LNCaP clone FGC (cell line): ENCODE measurements around the gene FRMD4A.

Experiments used
- DNase-seq: peaks from one replicate; pipeline ENCODE4 v3.0.0-alpha.2; 2011; ENCODE audit warnings: low read depth
- H3K4me3 ChIP-seq: 2 replicates; pipeline ENCODE4 v1.5.1; 2011; ENCODE audit warnings: mild to moderate bottlenecking, low read depth, low read length, control low read depth
- TF ChIP-seq, protein P1 (sequence below): IDR thresholded peaks from 2 replicates; pipeline ENCODE4 v1.5.1; 2012; ENCODE audit warnings: mild to moderate bottlenecking; ENCODE audit not compliant: control insufficient read depth, insufficient read depth; ENCODE audit errors: extremely low read depth

Gene FRMD4A

DNA sequence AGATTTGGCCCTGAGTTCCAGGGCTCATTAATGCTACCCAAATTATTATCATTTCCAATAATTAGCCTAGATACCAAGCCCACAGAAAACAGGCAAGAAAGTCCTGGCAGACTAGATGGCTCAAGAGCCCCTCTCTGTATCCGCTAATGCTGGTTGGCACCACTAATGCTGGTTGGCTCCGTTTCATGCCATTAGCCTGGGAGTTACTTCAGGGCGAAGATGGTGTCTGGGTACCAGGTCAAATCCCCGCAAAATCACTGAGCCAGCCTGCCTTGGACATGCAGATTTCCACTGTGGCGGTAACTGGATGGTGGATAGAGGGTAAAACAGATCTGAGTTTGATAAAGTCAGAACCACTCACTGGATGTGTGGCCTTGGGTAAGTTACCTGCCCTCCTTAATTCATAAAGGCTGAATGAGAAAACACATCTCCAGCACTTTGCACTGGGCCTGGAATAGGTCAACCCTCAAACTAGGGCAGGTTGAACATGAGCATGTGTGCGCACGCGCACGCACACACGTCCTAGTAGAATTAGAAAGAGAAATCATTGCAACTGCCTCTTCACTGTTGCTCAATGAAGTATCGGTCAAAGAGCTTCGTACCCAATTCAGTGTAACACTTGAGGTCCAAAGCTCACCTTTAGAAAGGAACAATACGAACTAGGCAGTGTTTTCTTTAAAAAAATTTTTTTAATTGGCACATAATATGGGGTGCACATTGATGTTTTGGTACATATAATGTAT is 652.5 kb downstream of the FRMD4A start:
- TF ChIP-seq, protein P1, sequence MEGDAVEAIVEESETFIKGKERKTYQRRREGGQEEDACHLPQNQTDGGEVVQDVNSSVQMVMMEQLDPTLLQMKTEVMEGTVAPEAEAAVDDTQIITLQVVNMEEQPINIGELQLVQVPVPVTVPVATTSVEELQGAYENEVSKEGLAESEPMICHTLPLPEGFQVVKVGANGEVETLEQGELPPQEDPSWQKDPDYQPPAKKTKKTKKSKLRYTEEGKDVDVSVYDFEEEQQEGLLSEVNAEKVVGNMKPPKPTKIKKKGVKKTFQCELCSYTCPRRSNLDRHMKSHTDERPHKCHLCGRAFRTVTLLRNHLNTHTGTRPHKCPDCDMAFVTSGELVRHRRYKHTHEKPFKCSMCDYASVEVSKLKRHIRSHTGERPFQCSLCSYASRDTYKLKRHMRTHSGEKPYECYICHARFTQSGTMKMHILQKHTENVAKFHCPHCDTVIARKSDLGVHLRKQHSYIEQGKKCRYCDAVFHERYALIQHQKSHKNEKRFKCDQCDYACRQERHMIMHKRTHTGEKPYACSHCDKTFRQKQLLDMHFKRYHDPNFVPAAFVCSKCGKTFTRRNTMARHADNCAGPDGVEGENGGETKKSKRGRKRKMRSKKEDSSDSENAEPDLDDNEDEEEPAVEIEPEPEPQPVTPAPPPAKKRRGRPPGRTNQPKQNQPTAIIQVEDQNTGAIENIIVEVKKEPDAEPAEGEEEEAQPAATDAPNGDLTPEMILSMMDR = no peak
- DNase-seq = no peak
- H3K4me3 ChIP-seq = no peak overlapping the region

DNA sequence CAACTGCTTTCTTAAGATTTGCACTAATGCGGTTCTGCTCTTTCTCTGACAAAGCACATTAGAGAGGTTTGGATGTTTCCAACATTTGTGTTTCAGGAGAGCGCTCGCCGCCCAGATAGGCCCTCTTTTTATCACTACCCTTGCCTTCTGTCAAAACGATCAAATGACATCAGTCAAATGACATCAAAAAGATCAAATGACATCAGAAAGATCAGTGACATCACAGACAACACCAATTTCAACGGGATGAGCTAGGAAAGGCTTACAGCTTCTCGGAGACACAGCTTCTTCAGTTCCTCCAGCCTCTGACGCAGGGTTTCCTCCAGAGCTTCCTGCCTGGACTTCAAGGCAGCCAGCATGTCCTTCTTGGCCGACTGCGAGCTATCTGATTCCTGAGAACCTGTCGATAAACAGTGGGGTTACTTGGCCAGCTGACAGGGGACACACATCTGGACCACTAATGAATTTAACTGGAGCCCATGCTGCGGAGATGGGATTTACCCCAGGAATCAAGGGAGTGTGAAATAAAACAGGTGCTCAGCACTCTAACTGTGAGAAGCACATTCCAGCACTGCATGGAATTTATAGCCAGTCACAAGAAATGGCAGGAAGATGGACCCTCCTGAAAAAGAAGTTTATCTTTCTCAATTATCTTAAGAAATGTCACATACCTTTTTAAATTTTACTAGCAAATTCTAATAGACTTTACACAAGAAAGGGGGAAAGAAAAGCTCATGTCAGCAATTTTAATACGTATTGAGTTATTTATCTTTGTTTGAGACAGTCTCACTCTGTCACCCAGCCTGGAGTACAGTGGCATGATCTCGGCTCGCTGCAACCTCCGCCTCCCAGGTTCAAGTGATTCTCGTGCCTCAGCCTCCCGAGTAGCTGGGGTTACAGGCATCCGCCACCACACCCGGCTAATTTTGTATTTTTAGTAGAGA is 655.8 kb downstream of the FRMD4A start:
- TF ChIP-seq, protein P1 = no peak
- no peak for DNase-seq
- H3K4me3 ChIP-seq = no peak overlapping the region

DNA sequence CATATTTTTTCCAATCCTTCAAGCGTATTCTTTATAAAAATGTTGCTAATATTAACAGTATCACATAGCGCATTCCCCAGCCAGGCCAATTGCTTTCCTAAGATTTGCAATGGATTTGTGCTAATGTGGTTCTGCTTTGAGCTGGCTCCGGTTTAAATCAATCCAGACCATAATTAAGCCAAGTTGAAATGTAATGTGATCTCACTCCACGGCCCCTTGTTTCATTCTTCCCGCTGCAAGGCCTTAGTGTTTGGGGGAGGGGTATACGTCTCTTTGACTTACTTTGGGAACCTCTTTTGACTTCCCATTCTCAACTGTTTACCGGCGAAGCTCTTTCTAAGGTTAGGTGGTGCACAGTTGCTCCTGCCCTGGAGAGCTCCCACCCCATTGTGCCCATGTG is 657.6 kb downstream of the FRMD4A start:
- TF ChIP-seq, protein P1 = no peak
- no peak overlapping the region for H3K4me3 ChIP-seq
- no peak for DNase-seq

DNA sequence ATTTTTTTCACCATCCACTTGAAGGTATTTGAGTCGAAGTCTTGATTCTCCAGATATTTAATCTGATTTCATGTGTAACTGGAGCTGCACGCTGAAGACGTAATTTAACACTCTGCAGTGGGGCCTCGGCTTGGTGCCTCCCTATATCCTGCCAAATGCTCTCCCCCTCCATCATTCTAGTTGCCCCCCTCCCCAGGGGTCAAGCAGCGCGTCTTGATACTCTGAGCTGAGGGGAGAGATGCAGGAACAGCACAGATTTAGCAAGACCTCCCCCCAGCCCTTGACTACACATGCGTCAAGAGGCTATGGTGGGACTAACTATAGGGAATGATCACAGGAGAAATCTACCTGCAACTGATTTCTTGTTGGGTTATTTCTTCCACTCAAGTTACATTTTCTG is 658.2 kb downstream of the FRMD4A start:
- DNase-seq = no peak
- H3K4me3 ChIP-seq = no peak overlapping the region

DNA sequence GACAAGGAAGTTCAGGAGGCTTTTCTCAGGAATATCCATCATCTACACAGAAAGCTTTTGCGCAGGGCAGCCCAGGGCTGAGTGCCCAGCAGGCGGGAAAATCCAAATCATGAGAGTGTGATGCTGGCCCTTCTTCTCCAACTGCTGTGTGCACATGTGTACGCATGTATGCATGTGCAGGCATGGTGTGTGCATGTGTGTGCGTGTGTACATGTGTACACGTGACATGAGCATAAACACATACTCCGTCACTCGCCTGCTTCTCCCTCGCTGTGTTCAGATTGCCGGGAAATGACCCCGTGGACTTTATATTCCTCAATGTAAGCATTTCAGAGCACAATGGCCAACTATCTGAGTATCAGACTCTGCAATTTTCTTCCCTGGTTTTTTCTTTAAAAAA is 658.8 kb downstream of the FRMD4A start:
- H3K4me3 ChIP-seq = no peak overlapping the region
- DNase-seq = no peak
- TF ChIP-seq, protein P1 = no peak

More for the DNA sequence above, 658.2 kb downstream of the FRMD4A start:
- TF ChIP-seq, protein P1 = no peak

DNA sequence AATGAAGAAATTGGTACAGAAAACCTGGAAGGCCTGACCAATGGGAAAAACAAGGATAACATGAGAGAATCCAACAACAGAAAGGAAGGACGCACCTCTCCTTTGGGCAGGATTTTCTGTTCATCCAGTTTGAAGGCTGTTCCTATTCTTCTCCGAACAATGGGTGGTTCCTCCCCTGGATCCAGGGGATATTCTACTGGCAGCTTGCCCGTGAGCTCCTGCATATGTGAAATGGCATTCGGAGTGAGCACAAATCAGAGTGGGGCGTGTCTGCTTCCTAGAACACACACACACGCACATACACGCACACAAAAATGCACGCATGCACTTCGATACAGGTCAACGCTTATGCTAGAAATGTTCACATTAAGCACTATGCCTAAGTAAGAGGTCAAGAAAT is 660.4 kb downstream of the FRMD4A start:
- TF ChIP-seq, protein P1 = no peak
- no peak overlapping the region for H3K4me3 ChIP-seq
- DNase-seq = no peak
